Endothelial cell of umbilical vein (primary cell): ENCODE results near the gene ATG14.

Source experiments
- EZH2 ChIP-seq: IDR thresholded peaks from 2 replicates; pipeline ENCODE4 v1.6.1; 2012; ENCODE audit warnings: borderline replicate concordance, low read depth, mild to moderate bottlenecking, moderate library complexity, low read length, inconsistent platforms; ENCODE audit not compliant: severe bottlenecking
- FOS ChIP-seq: IDR thresholded peaks from 2 replicates; pipeline ENCODE4 v1.6.1; 2011; ENCODE audit warnings: mild to moderate bottlenecking, low read length, moderate library complexity, borderline replicate concordance; ENCODE audit not compliant: insufficient read depth
- GATA2 ChIP-seq: IDR thresholded peaks from 2 replicates; pipeline ENCODE4 v1.7.0; 2011; ENCODE audit warnings: low read depth, mild to moderate bottlenecking, moderate library complexity, mixed read lengths, low read length; ENCODE audit not compliant: insufficient read length, insufficient read depth
- JUN ChIP-seq: IDR thresholded peaks from 2 replicates; pipeline ENCODE4 v1.6.1; 2011; ENCODE audit warnings: borderline replicate concordance, low read depth; ENCODE audit not compliant: insufficient read length, insufficient read depth
- MYC ChIP-seq: IDR thresholded peaks from one replicate; pipeline ENCODE4 v1.6.1; 2011; ENCODE audit warnings: mild to moderate bottlenecking, low read depth, low read length
- POLR2A ChIP-seq: IDR thresholded peaks from 2 replicates; pipeline ENCODE4 v1.6.1; 2012; ENCODE audit warnings: low read depth, mild to moderate bottlenecking, control low read depth, low read length
- POLR2AphosphoS5 ChIP-seq: IDR thresholded peaks from 2 replicates; pipeline ENCODE4 v1.6.1; 2012; ENCODE audit warnings: low read depth, mild to moderate bottlenecking, control low read depth, low read length, moderate library complexity; ENCODE audit not compliant: insufficient read depth
- TF ChIP-seq, protein P1 (sequence below), 2 donors: IDR thresholded peaks; 1 replicate in 1 of 2; 2 replicates in 1 of 2; pipeline ENCODE4 v1.5.1; 2011; ENCODE audit warnings: low read length in 2 of 2, mild to moderate bottlenecking in 2 of 2, moderate library complexity in 2 of 2, control low read depth in 1 of 2, inconsistent platforms in 1 of 2, low read depth in 1 of 2; ENCODE audit not compliant: insufficient read depth in 1 of 2; ENCODE audit errors: extremely low read depth in 1 of 2
- TF ChIP-seq, protein P2 (sequence below): IDR thresholded peaks from 2 replicates; pipeline ENCODE4 v1.6.1; 2011; ENCODE audit not compliant: insufficient read depth, insufficient read length

DNA sequence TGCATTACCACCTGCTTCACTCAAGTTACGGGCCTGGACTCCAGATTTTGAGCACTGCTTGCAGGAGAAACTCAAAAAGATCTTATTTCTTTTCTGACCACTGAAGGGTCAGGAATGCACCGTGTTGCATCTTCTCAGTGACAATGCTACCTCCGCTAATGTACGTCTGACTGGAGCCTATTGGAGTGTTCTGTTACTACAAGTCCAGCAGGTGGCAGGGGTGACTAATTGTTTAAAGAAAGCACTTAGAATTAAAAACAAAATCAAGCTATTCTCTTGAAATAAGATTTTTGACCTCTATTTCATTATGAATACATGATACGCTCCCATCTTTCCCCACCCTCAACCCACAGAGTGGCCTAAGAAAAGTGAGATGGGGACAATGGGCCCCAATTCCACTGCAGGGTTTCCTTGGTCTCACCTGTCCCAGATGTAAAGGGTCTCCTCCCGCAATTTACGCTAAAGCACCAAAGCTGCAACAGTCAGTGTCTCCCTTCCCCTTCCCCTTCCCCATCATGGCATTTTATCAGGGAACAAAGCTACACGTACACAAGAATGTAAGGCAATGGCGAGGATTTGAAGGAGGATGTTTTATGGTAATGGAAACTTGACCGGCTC is 26.5 kb upstream of the ATG14 start:
- TF ChIP-seq, protein P1, sequence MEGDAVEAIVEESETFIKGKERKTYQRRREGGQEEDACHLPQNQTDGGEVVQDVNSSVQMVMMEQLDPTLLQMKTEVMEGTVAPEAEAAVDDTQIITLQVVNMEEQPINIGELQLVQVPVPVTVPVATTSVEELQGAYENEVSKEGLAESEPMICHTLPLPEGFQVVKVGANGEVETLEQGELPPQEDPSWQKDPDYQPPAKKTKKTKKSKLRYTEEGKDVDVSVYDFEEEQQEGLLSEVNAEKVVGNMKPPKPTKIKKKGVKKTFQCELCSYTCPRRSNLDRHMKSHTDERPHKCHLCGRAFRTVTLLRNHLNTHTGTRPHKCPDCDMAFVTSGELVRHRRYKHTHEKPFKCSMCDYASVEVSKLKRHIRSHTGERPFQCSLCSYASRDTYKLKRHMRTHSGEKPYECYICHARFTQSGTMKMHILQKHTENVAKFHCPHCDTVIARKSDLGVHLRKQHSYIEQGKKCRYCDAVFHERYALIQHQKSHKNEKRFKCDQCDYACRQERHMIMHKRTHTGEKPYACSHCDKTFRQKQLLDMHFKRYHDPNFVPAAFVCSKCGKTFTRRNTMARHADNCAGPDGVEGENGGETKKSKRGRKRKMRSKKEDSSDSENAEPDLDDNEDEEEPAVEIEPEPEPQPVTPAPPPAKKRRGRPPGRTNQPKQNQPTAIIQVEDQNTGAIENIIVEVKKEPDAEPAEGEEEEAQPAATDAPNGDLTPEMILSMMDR (IDR thresholded peaks at IDR 0.05; ENCODE audit: extremely low read depth in 1 of 2, insufficient read depth in 1 of 2, low read depth in 1 of 2, low read length in 2 of 2), result peak; percentile 53 to 56
- TF ChIP-seq POLR2A, result no peak
- TF ChIP-seq FOS, result no peak
- no peak for TF ChIP-seq POLR2AphosphoS5
- TF ChIP-seq EZH2, result no peak
- TF ChIP-seq, protein P2, sequence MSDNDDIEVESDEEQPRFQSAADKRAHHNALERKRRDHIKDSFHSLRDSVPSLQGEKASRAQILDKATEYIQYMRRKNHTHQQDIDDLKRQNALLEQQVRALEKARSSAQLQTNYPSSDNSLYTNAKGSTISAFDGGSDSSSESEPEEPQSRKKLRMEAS, result no peak
- no peak for TF ChIP-seq JUN
- TF ChIP-seq MYC, result no peak
- no peak for TF ChIP-seq GATA2
